K562 (cell line): ENCODE measurements around the gene TARBP1. TPM values are rescaled to one million over a fixed set of nuclear protein-coding genes. Genes with fewer than 3 reads are reported as not detected.

Experiments used
- ATAC-seq: fragments of 200-7000 bp; cut with Tn5 transposase; 3 replicates; pipeline ENCODE4 v1.9.1; 2020; ENCODE audit warnings: moderate library complexity
- BruUV-seq: library from RNA; stranded (reverse); fragments of 400-500 nt; replicated peaks from 2 replicates; lab custom pipeline; 2021; lab: Mats Ljungman, UMichigan
- CTCF ChIA-PET: fragments of 300-600 bp; formaldehyde crosslinking; extraction: SDS; loops from one replicate; lab custom pipeline; 2021; ENCODE audit warnings: low intra/inter-chr PET ratio; lab: Yijun Ruan, JAX
- POLR2A ChIA-PET: fragments of 300-600, 350-650 bp; sonication (Branson Sonifier 250); formaldehyde crosslinking; extraction: SDS; loops from one replicate; lab custom pipeline; 2021; ENCODE audit warnings: antibody characterized with exemption, inconsistent platforms; lab: Yijun Ruan, JAX
- DNase-seq, 4 experiments: peaks; one replicate each; pipeline versions ENCODE4 v3.0.0 to v3.0.0-alpha.2; 2011 to 2018; ENCODE audit warnings: low spot score in 3 of 4, mixed read lengths in 3 of 4; ENCODE audit errors: extremely low read depth in 1 of 4
- FAIRE-seq: peaks from 2 replicates; lab custom pipeline; 2011; peaks lifted over from hg19 to GRCh38; lab: Jason Lieb, UNC
- H2AFZ ChIP-seq: 2 replicates; pipeline ENCODE4 v1.6.0; 2011; ENCODE audit warnings: low read depth, low read length, control low read depth, inconsistent platforms
- H3K27ac ChIP-seq: fragments of 200-600 bp; 3 replicates; pipeline ENCODE4 v1.8.0; 2011; ENCODE audit warnings: low read depth, mild to moderate bottlenecking, control low read depth, inconsistent platforms, low read length, moderate library complexity, mixed read lengths; ENCODE audit errors: extremely low read depth
- H3K27me3 ChIP-seq, 2 experiments: fragments of 300-600 bp in 1 of 2; 2 replicates in 1 of 2; 3 replicates in 1 of 2; pipeline versions ENCODE4 v1.6.0 to v1.8.0; 2011; ENCODE audit warnings: inconsistent platforms in 2 of 2, low read length in 2 of 2, mild to moderate bottlenecking in 1 of 2, mixed read lengths in 1 of 2, moderate library complexity in 1 of 2; ENCODE audit not compliant: control insufficient read depth in 2 of 2, insufficient read depth in 2 of 2
- H3K36me3 ChIP-seq: fragments of 300-600 bp; 3 replicates; pipeline ENCODE4 v1.8.0; 2011; ENCODE audit warnings: mild to moderate bottlenecking, low read length, inconsistent platforms; ENCODE audit not compliant: control insufficient read depth, insufficient read depth
- H3K4me1 ChIP-seq, 2 experiments: fragments of 200-600 bp in 1 of 2; replicated peaks in 1 of 2; 2 replicates in 1 of 2; 3 replicates in 1 of 2; pipeline versions ENCODE4 v1.5.1 to v1.8.0; 2011; ENCODE audit warnings: inconsistent platforms in 2 of 2, low read length in 2 of 2, mild to moderate bottlenecking in 1 of 2, mixed read lengths in 1 of 2, moderate library complexity in 1 of 2; ENCODE audit not compliant: control insufficient read depth in 2 of 2, insufficient read depth in 2 of 2
- H3K4me2 ChIP-seq: 2 replicates; pipeline ENCODE4 v1.6.1; 2011; ENCODE audit warnings: low read length, control low read depth, inconsistent platforms, mixed read lengths; ENCODE audit not compliant: insufficient read depth
- H3K4me3 ChIP-seq: fragments of 200-600 bp; sonication (generic), shearing (Covaris generic); 2 replicates; pipeline ENCODE4 v1.5.1; 2016; ENCODE audit warnings: control low read depth, inconsistent platforms
- H3K79me2 ChIP-seq: fragments of 200-600 bp; 3 replicates; pipeline ENCODE4 v1.8.0; 2011; ENCODE audit warnings: low read length, inconsistent platforms; ENCODE audit not compliant: control insufficient read depth, insufficient read depth
- H3K9ac ChIP-seq, 2 experiments: 2 replicates each; pipeline versions ENCODE4 v1.6.0 to v1.6.1; 2011; ENCODE audit warnings: low read depth in 2 of 2, low read length in 2 of 2, control low read depth in 1 of 2, inconsistent platforms in 1 of 2, mild to moderate bottlenecking in 1 of 2, mixed read lengths in 1 of 2; ENCODE audit not compliant: insufficient read depth in 1 of 2
- H3K9me1 ChIP-seq: one replicate; pipeline ENCODE4 v1.6.0; 2011; ENCODE audit warnings: inconsistent platforms, mild to moderate bottlenecking, low read length, moderate library complexity; ENCODE audit not compliant: control insufficient read depth, insufficient read depth
- H3K9me3 ChIP-seq: replicated peaks from 2 replicates; pipeline ENCODE4 v1.5.1; 2011; ENCODE audit warnings: low read depth, low read length, inconsistent platforms; ENCODE audit not compliant: control insufficient read depth, insufficient read depth
- H4K20me1 ChIP-seq: replicated peaks from 2 replicates; pipeline ENCODE4 v1.6.1; 2011; ENCODE audit warnings: low read length, inconsistent platforms, mixed read lengths; ENCODE audit not compliant: control insufficient read depth, insufficient read depth
- ARID1B ChIP-seq: fragments of 450-650 bp; IDR thresholded peaks from 2 replicates; pipeline ENCODE4 v1.6.1; 2016; ENCODE audit warnings: antibody characterized with exemption, mild to moderate bottlenecking, inconsistent platforms
- CEBPB ChIP-seq: fragments of 450-650 bp; IDR thresholded peaks from 2 replicates; pipeline ENCODE4 v1.6.1; 2016; ENCODE audit warnings: missing genetic modification characterization, missing compliant biosample characterization
- ELF1 ChIP-seq: fragments of 200-800 bp; sonication (Bioruptor generic); IDR thresholded peaks from 2 replicates; pipeline ENCODE4 v1.6.1; 2016; ENCODE audit warnings: missing genetic modification characterization, missing compliant biosample characterization
- ELF2 ChIP-seq: fragments of 250-450 bp; sonication (Bioruptor Pico); IDR thresholded peaks from 2 replicates; pipeline ENCODE4 v1.5.0; 2021; ENCODE audit warnings: mild to moderate bottlenecking
- EP400 ChIP-seq: fragments of 450-650 bp; IDR thresholded peaks from 2 replicates; pipeline ENCODE4 v1.6.1; 2017; ENCODE audit warnings: antibody characterized with exemption, mild to moderate bottlenecking, moderate library complexity
- ESRRB ChIP-seq: fragments of 250-450 bp; sonication (Bioruptor Pico); IDR thresholded peaks from 2 replicates; pipeline ENCODE4 v1.5.0; 2020; ENCODE audit warnings: mild to moderate bottlenecking, moderate library complexity, borderline replicate concordance
- GATAD2B ChIP-seq: fragments of 450-650 bp; IDR thresholded peaks from 2 replicates; pipeline ENCODE4 v1.6.1; 2017; ENCODE audit warnings: mild to moderate bottlenecking, borderline replicate concordance
- MAFK ChIP-seq: IDR thresholded peaks from 2 replicates; pipeline ENCODE4 v1.6.1; 2011; ENCODE audit warnings: low read length, improper control_type of control experiment
- NCOA4 ChIP-seq: fragments of 450-650 bp; IDR thresholded peaks from 2 replicates; pipeline ENCODE4 v1.6.1; 2018; ENCODE audit warnings: mild to moderate bottlenecking; ENCODE audit not compliant: partially characterized antibody
- NCOR1 ChIP-seq: fragments of 450-650 bp; IDR thresholded peaks from 2 replicates; pipeline ENCODE4 v1.6.1; 2016; ENCODE audit warnings: mild to moderate bottlenecking, moderate library complexity
- NFE2L1 ChIP-seq: fragments of 450-650 bp; IDR thresholded peaks from 2 replicates; pipeline ENCODE4 v1.6.1; 2016; ENCODE audit warnings: missing genetic modification characterization, low read depth, mild to moderate bottlenecking, missing compliant biosample characterization, moderate library complexity, borderline replicate concordance
- NONO ChIP-seq, 2 experiments: fragments of 200-400 bp in 1 of 2; fragments of 450-650 bp in 1 of 2; formaldehyde crosslinking in 1 of 2; IDR thresholded peaks; 2 replicates each; pipeline ENCODE4 v1.6.1; 2017; ENCODE audit warnings: low read depth in 2 of 2, mild to moderate bottlenecking in 2 of 2, moderate library complexity in 2 of 2, low read length in 1 of 2
- PTTG1 ChIP-seq: fragments of 450-650 bp; IDR thresholded peaks from 2 replicates; pipeline ENCODE4 v1.6.1; 2016; ENCODE audit warnings: low read depth, mild to moderate bottlenecking, missing genetic modification characterization, missing compliant biosample characterization
- RCOR1 ChIP-seq, 2 experiments: IDR thresholded peaks; 2 replicates each; pipeline ENCODE4 v1.6.1; 2012; ENCODE audit warnings: low read depth in 2 of 2, low read length in 2 of 2, borderline replicate concordance in 1 of 2, improper control_type of control experiment in 1 of 2
- SP1 ChIP-seq: sonication (generic); formaldehyde crosslinking; IDR thresholded peaks from 2 replicates; pipeline ENCODE4 v1.8.1; 2022; ENCODE audit warnings: mild to moderate bottlenecking, missing genetic modification reagents
- WGBS: fragments of 100-300 bp; shearing (Covaris generic); methylation state at CpG from one replicate; pipeline ENCODE4 v1.1.6; 2016; ENCODE audit warnings: low coverage, mixed read lengths; ENCODE audit not compliant: insufficient coverage; ENCODE audit errors: missing lambda C conversion rate; 5-methylcytosine and 5-hydroxymethylcytosine counted together
- in situ Hi-C: fragments of 300-500 bp; cut with MboI; formaldehyde crosslinking; loops from 4 replicates; pipeline ENCODE4 v1.15.0; 2018; ENCODE audit warnings: inconsistent platforms, mixed read lengths
- intact Hi-C: fragments of 100-400 bp; cut with micrococcal nuclease; formaldehyde crosslinking; loops from 2 replicates; pipeline ENCODE4 v1.14.2; 2022
- polyA plus RNA-seq, 8 experiments: library from polyadenylated mRNA; depleted of rRNA in 4 of 8; stranded (reverse) in 5 of 8; unstranded in 3 of 8; fragments of >200 nt; fragmentation: Nextera tagmentation in 2 of 8; fragmentation: Illumina TruSeq in 1 of 8; extraction: Ambion mirVana in 2 of 8; extraction: Trizol in 1 of 8; gene quantifications; 2 replicates each; pipeline versions ENCODE4 v1.2.1 to v1.2.3, GENCODE V29; 2011 to 2014; ENCODE audit warnings: inconsistent platforms in 1 of 8, missing spikeins in 1 of 8
- total RNA-seq, 7 experiments: library from RNA; depleted of rRNA in 6 of 7; stranded (reverse); fragments of >200 nt in 6 of 7; fragmentation: Illumina TruSeq in 2 of 7; extraction: Trizol in 2 of 7; gene quantifications; 2 replicates each; pipeline versions ENCODE4 v1.2.1 to v1.2.3, GENCODE V29; 2011 to 2021; ENCODE audit warnings: low replicate concordance in 1 of 7
- TF ChIP-seq, protein P1 (sequence below): fragments of 250-450 bp; sonication (Bioruptor Pico); IDR thresholded peaks from 2 replicates; pipeline ENCODE4 v1.5.1; 2021; ENCODE audit warnings: mild to moderate bottlenecking
- TF ChIP-seq, protein P2 (sequence below), 2 experiments: IDR thresholded peaks in 1 of 2; conservative IDR thresholded peaks in 1 of 2; 2 replicates each; pipeline ENCODE4 v1.6.1; 2016; ENCODE audit warnings: low read depth in 2 of 2, mild to moderate bottlenecking in 1 of 2, missing compliant biosample characterization in 1 of 2, missing genetic modification characterization in 1 of 2, moderate library complexity in 1 of 2
- TF ChIP-seq, protein P3 (sequence below): fragments of 250-450 bp; sonication (Bioruptor Pico); IDR thresholded peaks from 2 replicates; pipeline ENCODE4 v1.6.1; 2021; ENCODE audit warnings: mild to moderate bottlenecking

The TARBP1 gene
- total and polyA plus RNA-seq, 9 of the 15 experiments (the other 6 are each of a cell fraction or from before 2014, with no cell fraction given), result 8.8 to 48.0 (median 22.9) TPM

DNA sequence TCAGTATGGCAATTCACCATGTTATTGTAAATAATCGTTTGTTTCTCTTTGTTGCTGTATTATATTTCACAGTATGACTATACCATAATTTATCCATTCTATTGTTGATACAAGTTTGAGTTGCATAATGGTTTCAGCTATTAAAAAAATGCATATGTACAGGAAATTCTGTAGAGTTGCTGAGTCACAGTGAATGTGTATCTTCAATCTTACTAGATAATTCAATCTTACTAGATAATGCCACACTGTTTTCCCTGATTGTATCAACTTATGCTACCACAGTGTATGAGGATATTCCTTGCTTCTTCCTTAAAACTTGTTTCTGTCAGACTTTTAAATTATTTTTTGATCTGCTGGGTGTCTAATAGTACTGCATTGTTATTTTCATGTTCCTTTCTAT lies 109.2 kb downstream of the TARBP1 start:
- no peak for FAIRE-seq
- Histone ChIP-seq H3K9me1 (no peaks in the 10 kb centered on the region), H3K27ac (peak overlapping the region; percentile 7; the same call in 1 of the 3 replicates), H4K20me1 (no peaks in the 10 kb centered on the region), H3K27me3 (no peaks in the 10 kb centered on the region), H3K9ac (no peak overlapping the region; a peak in 1 of 4 replicates), H2AFZ (peak overlapping the region; percentile 6), H3K79me2 (peaks cover 33% of the 10 kb centered on the region), H3K36me3 (peaks cover 6% of the 10 kb centered on the region), H3K4me2 (0 out of 2 replicates have a peak overlapping the region, but pooled peaks have one; percentile 0), H3K4me3 (no peak overlapping the region), H3K9me3 (no peaks in the 10 kb centered on the region), H3K4me1 (peaks cover 5 to 34% of the 10 kb centered on the region in 2 experiments)
- WGBS, result 25% methylated on average over 1 of the region's 1 CpG
- DNase-seq, result no peak
- POLR2A ChIA-PET, result interaction anchor here (1.0 kb wide), 1 partner anchor 9 kb away, joined by 3 read pairs; no protein-coding TSS in a partner anchor
- intact Hi-C loops, result loop anchor here (5.0 to 10.0 kb wide), 3 partner anchors 233 to 723 kb away; no protein-coding TSS in a partner anchor
- CTCF ChIA-PET, result no interaction called here
- ATAC-seq, result no peak
- in situ Hi-C loops, result no loop called here
- no TSS peak for BruUV-seq
- TF ChIP-seq GATAD2B (peak; percentile 91), ELF2 (CRISPR knock-in tag) (0 out of 2 replicates have a peak, but pooled peaks have one; percentile 50), NONO (IDR thresholded peaks at IDR 0.05; ENCODE audit: low read depth in 2 of 2, low read length in 1 of 2) (no peak), SP1 (CRISPR knock-in tag) (no peak), ESRRB (no peak), NFE2L1 (tag) (peak; percentile 86), PTTG1 (tag) (no peak), ARID1B (peak; percentile 76), CEBPB (tag) (peak; percentile 53; the same call in 1 of the 2 replicates), MAFK (peak; percentile 82; the same call in 1 of the 2 replicates), EP400 (peak; percentile 48), NCOA4 (no peak), RCOR1 (IDR thresholded peaks at IDR 0.05; ENCODE audit: borderline replicate concordance in 1 of 2, low read depth in 2 of 2, low read length in 2 of 2) (peak in 1 of 2 experiments; percentile 40; a peak in 1 of 4 replicates), NCOR1 (peak; percentile 25), ELF1 (tag) (no peak)
- TF ChIP-seq, protein P1, sequence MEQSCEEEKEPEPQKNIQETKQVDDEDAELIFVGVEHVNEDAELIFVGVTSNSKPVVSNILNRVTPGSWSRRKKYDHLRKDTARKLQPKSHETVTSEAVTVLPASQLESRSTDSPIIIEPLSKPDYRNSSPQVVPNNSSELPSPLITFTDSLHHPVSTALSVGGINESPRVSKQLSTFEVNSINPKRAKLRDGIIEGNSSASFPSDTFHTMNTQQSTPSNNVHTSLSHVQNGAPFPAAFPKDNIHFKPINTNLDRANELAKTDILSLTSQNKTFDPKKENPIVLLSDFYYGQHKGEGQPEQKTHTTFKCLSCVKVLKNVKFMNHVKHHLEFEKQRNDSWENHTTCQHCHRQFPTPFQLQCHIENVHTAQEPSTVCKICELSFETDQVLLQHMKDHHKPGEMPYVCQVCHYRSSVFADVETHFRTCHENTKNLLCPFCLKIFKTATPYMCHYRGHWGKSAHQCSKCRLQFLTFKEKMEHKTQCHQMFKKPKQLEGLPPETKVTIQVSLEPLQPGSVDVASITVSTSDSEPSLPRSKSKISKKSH, result no peak
- TF ChIP-seq, protein P2, sequence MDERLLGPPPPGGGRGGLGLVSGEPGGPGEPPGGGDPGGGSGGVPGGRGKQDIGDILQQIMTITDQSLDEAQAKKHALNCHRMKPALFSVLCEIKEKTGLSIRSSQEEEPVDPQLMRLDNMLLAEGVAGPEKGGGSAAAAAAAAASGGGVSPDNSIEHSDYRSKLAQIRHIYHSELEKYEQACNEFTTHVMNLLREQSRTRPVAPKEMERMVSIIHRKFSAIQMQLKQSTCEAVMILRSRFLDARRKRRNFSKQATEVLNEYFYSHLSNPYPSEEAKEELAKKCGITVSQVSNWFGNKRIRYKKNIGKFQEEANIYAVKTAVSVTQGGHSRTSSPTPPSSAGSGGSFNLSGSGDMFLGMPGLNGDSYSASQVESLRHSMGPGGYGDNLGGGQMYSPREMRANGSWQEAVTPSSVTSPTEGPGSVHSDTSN (CRISPR knock-in tag; IDR thresholded peaks at IDR 0.05; ENCODE audit: low read depth), result no peak
- TF ChIP-seq, protein P2 (tag; conservative IDR thresholded peaks at IDR 0.05; ENCODE audit: low read depth), result 0 out of 2 replicates have a peak, but pooled peaks have one; percentile 6
- TF ChIP-seq, protein P3, sequence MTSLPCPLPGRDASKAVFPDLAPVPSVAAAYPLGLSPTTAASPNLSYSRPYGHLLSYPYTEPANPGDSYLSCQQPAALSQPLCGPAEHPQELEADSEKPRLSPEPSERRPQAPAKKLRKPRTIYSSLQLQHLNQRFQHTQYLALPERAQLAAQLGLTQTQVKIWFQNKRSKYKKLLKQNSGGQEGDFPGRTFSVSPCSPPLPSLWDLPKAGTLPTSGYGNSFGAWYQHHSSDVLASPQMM (CRISPR knock-in tag), result no peak
